Stimulated activated effector memory CD8-positive, alpha-beta T cell treated with anti-CD3 and anti-CD28 coated beads, Interleukin-12 subunit alpha, Interleukin-12 subunit beta, amount 100 ng/mL, for 72 hours (primary cell): Measurements from ENCODE around the gene ATXN10.
A peak's percentile ranks its signal among the peaks of the same experiment; 100 is the strongest.

Experiments used
- ATAC-seq: fragments of 150-1000 bp; cut with Tn5 transposase; 2 replicates; pipeline ENCODE4 v1.10.0; 2021
- DNase-seq, 2 donors: peaks; one replicate each; pipeline ENCODE4 v3.0.0; 2021 to 2022; ENCODE audit warnings: low spot score in 2 of 2
- H3K27ac Mint-ChIP-seq: one replicate; pipeline ENCODE4 v1.8.0; 2022; ENCODE audit warnings: mild to moderate bottlenecking, mixed read lengths
- H3K36me3 Mint-ChIP-seq: one replicate; pipeline ENCODE4 v1.8.0; 2022; ENCODE audit warnings: mild to moderate bottlenecking, mixed read lengths
- H3K4me1 Mint-ChIP-seq: one replicate; pipeline ENCODE4 v1.8.0; 2022; ENCODE audit warnings: mixed read lengths
- H3K4me3 Mint-ChIP-seq: one replicate; pipeline ENCODE4 v1.8.0; 2022; ENCODE audit warnings: mild to moderate bottlenecking, mixed read lengths
- H3K9me3 Mint-ChIP-seq: one replicate; pipeline ENCODE4 v1.8.0; 2022; ENCODE audit warnings: mixed read lengths

The ATXN10 gene

DNA sequence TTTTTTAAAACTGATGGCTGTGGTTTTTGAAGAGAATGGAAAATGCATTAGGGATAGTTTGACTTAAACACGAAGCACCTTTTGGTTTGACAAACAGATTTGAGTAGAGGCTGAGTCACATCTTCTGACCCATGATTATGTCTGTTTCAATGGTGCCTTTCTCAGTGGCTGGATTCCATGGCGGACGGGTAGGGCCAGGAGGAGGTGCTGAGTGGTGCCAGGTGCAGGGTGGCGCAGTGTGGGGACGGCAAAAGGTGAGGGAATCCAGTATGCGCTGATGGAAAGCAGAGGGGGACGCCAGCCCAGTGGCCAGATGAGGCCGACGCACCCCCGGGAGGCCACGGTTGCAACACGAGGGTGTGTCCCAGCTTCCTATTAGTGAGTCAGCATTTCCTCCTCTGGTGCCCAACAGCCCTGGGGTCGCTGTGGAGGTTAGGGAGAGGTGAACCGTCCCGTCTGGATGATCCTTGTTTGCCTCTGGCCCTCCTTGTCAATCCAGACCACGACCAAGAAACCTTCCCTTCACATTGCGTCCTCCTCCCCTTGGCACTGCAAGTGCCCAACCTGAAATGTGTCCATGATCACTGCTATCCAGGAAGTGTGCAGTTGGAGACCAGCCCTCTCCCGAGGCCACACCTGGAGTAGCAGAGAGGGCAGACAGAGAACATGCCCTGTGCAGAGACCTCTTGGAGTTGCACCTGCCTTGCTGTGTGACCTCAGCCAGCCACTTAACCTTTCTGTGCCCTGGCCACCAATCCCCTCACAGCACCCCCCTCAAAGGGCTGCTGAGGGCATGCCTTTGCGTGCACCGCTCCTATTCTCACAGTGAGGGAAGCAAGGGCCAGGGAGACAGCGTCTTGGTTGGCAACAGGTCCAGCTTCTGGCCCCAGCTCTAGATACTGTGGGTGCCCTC lies 32.5 kb upstream of the ATXN10 start:
- H3K27ac Mint-ChIP-seq, result peak overlapping the region; percentile 92
- H3K4me1 Mint-ChIP-seq, result peaks cover 29% of the 10 kb centered on the region
- H3K9me3 Mint-ChIP-seq, result no peaks in the 10 kb centered on the region
- peaks cover 10% of the 10 kb centered on the region for H3K36me3 Mint-ChIP-seq
- H3K4me3 Mint-ChIP-seq, result peak overlapping the region; percentile 64
- ATAC-seq, result peak; percentile 83
- no peak for DNase-seq

DNA sequence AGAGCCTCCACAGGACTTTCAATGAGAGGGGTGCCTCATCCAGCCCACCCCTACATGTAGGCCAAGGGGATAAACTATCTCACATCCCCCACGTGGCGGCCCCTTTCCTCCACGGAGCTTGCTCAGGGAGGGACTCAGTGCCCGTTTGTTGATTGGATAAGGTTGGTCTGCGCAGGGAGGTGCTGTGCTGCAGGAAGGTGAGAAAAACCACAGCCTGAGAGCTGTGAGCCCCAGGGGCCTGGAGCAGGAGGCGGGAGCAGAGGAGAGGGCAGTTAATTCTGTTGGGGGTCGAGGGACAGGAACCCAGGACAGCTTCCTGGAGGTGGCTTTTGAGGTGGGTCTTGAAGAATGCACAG lies 31.9 kb upstream of the ATXN10 start:
- no peak for DNase-seq

DNA sequence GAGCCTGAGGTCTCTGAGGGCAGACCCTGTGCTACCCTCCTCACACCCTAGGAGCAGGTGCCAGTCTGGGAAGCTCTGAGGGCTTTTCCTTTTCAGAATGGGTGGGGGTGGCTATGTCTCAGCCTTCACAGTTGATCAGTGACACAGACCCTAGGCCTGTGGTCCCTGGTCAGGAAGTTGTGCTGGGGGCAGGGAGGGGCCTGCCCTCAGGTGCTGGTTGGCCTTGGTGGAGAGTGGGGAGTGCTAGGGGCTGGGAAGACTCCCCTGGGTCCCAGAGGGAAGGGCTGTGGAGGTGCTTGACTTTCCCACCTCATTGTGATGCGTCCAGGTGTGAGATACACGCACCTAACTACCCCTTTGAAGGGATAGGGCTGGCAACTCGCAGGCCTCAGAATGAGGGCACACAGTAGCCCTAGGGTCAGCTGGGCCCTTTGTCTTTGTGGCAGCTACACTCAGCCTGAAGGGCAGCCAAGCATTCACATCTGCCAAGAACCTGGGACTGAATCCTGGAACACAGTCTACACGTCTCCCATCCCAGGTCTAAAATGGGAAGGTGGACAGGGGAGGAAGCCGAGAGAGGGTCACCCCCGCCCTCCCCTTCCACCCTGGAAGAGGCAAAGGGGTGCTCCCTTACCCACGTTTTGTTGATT lies 31.2 kb upstream of the ATXN10 start:
- peak; percentile 56 for ATAC-seq
- peak overlapping the region; percentile 92 for H3K27ac Mint-ChIP-seq
- no peaks in the 10 kb centered on the region for H3K9me3 Mint-ChIP-seq

More for the DNA sequence above, 31.9 kb upstream of the ATXN10 start:
- H3K9me3 Mint-ChIP-seq, result no peaks in the 10 kb centered on the region
- H3K4me1 Mint-ChIP-seq, result peaks cover 29% of the 10 kb centered on the region
- peaks cover 10% of the 10 kb centered on the region for H3K36me3 Mint-ChIP-seq
- H3K27ac Mint-ChIP-seq, result peak overlapping the region; percentile 92
- ATAC-seq, result no peak
- peak overlapping the region; percentile 64 for H3K4me3 Mint-ChIP-seq

DNA sequence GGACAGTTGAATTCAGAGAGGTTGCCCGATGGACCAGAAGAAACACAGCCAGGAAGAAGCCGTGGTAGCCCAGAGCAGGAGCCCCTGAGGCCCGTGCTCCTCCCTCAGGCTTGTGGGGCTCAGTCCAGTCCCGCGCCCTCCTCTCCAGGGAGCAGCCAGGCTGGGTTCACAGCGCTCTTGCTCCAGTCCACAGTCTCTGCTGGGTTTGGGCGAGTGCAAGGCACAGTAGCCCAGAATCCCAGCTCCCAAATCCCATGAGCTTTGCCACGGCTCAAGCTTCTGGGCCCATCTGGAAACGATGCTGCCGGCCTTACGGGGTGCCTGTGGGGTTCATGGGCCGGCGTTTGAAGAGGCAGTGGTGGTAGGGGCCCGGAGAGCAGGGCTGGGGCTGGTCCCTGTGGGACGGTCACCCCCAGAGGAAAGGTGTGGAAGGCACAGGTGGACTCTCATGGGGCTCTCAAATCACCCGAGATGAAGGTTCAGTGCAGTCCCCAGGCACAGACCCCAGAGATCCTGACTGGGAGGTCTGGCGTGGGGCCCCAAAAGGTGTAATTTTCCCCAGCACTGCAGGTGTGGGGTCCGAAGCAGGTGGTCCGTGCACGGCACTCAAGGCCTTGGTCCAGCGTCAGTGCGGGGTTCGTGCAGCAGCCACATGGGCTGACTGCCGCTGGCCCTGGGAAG lies 30.6 kb upstream of the ATXN10 start:
- peaks cover 10% of the 10 kb centered on the region for H3K36me3 Mint-ChIP-seq
- peaks cover 40% of the 10 kb centered on the region for H3K4me1 Mint-ChIP-seq
- DNase-seq (no peak), ATAC-seq (no peak)
- no peaks in the 10 kb centered on the region for H3K9me3 Mint-ChIP-seq
- H3K4me3 Mint-ChIP-seq, result no peak overlapping the region
- no peak overlapping the region for H3K27ac Mint-ChIP-seq

More for the DNA sequence above, 31.2 kb upstream of the ATXN10 start:
- H3K4me1 Mint-ChIP-seq, result peaks cover 34% of the 10 kb centered on the region
- peak overlapping the region; percentile 64 for H3K4me3 Mint-ChIP-seq
- H3K36me3 Mint-ChIP-seq, result peaks cover 10% of the 10 kb centered on the region
- no peak for DNase-seq

DNA sequence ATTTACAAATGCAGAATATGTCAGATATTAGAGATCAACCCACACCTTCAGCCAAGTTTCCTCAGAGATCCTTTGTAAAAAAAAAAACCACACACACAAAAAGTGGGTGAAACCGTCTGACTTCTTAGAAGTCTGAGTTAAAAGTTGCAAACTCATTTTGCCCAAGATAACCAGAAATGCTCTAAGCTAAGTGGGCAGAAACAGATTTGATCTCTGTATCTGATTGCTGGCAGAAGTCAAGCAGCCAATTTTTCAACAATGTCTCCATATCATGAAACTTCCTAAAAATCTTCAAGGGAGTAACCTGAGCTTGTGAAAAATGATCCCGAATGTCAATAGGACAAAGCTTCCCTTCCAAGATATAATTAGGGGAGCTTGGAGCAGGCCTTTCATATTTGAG lies 28.6 kb upstream of the ATXN10 start:
- Mint-ChIP-seq H3K27ac (no peak overlapping the region), H3K4me1 (peaks cover 55% of the 10 kb centered on the region), H3K9me3 (no peaks in the 10 kb centered on the region), H3K36me3 (peaks cover 10% of the 10 kb centered on the region), H3K4me3 (no peak overlapping the region)
- ATAC-seq (peak; percentile 17), DNase-seq (no peak)

DNA sequence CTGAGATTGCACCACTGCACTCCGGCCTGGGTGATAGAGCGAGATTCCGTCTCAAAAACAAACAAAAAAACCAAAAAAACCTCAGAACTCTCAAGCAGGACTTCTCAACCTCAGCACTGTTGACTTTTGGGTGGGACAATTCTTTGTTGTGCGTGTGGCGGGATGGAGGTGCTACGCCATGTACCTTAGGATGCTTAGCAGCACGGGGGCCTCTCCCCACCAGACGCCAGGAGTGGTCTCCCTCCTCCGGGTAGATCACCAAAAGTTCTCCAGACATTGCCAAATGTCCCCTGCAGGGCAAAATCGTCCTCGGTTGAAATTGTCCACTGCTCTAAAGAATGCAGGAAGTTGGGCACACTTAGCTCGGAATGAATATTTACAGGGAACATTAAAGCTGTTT lies 26.9 kb upstream of the ATXN10 start:
- ATAC-seq, result no peak
- H3K4me1 Mint-ChIP-seq, result peaks cover 54% of the 10 kb centered on the region
- no peaks in the 10 kb centered on the region for H3K9me3 Mint-ChIP-seq
- H3K36me3 Mint-ChIP-seq, result peaks cover 3% of the 10 kb centered on the region
- peak overlapping the region; percentile 39 for H3K4me3 Mint-ChIP-seq
- no peak overlapping the region for H3K27ac Mint-ChIP-seq
- DNase-seq, result no peak

DNA sequence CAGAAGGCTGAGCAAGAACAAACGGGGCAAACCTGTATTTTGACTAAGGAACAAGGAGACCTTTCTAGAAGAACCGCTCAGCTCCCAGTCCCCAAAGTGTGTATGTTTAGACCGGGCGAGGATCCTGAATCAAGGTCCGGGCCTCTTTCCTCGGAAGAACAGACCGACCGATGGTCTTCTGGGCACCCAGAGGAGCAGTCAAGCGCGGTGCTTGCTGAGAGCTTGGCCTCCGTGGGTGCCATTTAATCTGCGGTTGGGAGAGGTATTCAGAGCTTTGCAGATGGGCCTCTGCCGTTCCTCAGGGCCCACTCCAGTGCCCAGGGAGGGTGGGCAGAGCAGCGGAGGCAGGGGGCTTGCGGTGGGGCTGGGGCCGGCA lies 26.5 kb upstream of the ATXN10 start:
- no peak for ATAC-seq
- no peak for DNase-seq
- H3K9me3 Mint-ChIP-seq, result no peaks in the 10 kb centered on the region
- H3K4me3 Mint-ChIP-seq, result peak overlapping the region; percentile 39
- no peak overlapping the region for H3K27ac Mint-ChIP-seq
- peaks cover 50% of the 10 kb centered on the region for H3K4me1 Mint-ChIP-seq
- no peaks in the 10 kb centered on the region for H3K36me3 Mint-ChIP-seq

DNA sequence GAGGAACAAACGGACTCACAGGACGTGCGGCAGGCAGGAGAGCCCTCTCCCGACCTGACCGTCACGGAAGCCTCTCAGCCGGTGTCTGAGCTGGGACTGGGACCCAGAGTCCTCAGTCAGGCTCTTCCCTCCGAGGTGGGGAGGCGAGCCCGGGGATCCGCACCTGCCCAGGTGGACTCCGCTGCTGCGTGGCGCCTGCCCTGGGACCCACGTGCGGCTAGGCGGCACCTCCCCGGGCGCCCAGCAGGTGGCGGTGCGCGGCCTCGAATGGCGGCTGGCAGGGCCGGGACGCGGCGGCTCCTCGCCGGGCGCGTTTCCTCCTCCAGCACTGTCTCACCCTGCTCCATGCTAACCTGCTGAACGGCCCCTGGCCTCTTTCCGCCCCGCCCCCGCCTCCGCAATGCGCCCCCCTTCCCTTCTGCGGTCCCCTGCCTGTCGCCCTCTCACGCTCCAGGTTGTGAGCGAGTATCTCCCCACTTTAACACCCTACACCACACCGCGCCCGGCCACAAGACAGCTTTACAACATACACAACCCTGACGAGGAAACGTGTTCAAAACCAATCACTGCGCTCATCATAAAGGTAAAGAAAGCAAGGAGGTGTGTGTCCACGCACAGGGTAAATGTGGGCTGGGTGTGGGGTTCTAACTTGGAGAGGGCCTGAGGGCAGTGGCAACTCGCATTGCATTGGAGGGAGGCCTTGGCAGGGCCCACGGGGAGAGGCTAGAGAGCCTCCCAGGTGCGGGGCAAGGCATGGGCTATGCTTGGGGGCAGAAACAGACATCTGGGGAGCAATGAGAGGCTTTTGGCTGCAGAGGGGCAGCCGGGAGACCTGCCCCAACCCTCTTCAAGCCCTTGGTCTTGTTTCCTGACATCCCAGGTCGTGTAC lies 25.9 kb upstream of the ATXN10 start:
- no peak overlapping the region for H3K27ac Mint-ChIP-seq
- DNase-seq (peak; percentile 90 to 94), ATAC-seq (peak; percentile 90)
- H3K4me1 Mint-ChIP-seq, result peaks cover 45% of the 10 kb centered on the region
- peak overlapping the region; percentile 39 for H3K4me3 Mint-ChIP-seq
- H3K36me3 Mint-ChIP-seq, result no peaks in the 10 kb centered on the region
- H3K9me3 Mint-ChIP-seq, result no peaks in the 10 kb centered on the region

DNA sequence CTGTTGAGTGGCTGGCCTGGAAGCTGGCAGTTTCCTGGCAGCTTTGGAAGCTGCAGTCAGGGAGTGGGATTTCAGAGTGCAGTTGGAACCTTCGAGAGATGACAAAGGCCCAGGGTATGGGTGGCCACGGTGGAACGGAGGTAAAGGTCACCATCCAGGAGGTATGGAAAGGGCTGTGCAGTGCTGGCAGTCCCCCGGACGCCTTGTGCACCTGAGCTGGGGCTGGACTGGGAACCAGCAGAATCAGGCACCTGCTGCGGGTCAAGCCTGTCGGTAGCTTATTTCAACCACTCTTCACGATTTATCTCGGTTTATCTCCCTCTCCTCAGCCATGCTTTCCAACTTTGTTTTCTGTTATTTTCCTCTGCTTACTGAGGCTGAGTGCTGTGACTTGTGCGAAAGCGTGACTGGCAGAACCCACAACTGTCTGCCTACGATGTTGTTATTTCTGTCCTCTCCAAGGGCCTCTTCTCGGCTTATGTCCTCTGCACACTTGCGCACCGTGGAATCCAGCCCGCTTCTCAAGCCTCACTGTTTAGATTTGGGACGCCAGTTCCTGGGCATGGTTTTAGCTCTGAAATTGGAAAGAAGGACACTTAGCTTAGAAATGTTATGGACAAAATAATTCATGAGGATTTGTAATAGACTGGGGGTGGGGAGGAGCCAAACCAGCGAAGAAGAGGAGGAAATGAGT lies 24.0 kb upstream of the ATXN10 start:
- ATAC-seq (no peak), DNase-seq (no peak)
- Mint-ChIP-seq H3K27ac (peak overlapping the region; percentile 70), H3K4me1 (peaks cover 38% of the 10 kb centered on the region), H3K9me3 (no peaks in the 10 kb centered on the region), H3K4me3 (peak overlapping the region; percentile 2), H3K36me3 (no peaks in the 10 kb centered on the region)

DNA sequence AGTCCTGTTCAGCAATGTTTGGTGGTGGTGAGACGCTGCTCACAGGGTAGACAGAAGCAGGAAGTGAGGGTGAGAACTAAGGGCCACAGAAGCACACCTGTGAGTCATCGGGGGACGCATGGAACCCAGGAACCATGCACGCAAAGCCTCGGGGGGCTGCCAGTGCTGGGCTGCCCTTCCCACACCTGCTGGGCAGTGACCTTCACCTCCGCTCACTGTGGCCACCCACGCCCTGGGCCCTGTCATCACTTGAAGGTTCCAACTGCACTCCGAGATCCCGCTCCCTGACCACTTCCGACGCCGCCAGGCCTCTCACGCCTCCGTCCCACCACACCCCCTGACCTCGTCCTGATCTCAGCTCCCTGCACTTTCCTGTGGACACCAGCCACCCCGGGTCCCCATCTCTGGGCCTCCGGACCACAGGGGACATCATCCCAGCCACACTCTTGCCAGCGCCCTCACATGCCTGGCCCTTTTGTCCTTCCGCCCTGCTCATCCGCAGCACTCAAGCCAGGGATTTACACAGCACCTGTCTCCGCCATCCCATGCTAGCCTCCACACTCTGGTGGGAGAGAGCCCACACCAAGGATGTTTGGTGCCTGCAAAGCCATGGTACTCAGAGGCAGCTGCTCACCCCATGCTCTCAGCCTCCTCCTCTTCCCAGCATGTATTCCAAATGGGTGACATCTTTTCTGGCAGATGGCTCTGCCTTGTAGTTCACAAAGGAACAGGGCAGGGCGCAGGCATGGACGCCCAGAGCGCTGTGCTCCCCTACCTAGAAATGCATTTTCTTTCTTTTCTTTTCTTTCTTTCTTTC lies 23.1 kb upstream of the ATXN10 start:
- H3K36me3 Mint-ChIP-seq, result no peaks in the 10 kb centered on the region
- H3K9me3 Mint-ChIP-seq, result no peaks in the 10 kb centered on the region
- H3K4me1 Mint-ChIP-seq, result peaks cover 38% of the 10 kb centered on the region
- no peak for DNase-seq
- peak overlapping the region; percentile 2 for H3K4me3 Mint-ChIP-seq
- peak overlapping the region; percentile 70 for H3K27ac Mint-ChIP-seq
- peak; percentile 53 for ATAC-seq

DNA sequence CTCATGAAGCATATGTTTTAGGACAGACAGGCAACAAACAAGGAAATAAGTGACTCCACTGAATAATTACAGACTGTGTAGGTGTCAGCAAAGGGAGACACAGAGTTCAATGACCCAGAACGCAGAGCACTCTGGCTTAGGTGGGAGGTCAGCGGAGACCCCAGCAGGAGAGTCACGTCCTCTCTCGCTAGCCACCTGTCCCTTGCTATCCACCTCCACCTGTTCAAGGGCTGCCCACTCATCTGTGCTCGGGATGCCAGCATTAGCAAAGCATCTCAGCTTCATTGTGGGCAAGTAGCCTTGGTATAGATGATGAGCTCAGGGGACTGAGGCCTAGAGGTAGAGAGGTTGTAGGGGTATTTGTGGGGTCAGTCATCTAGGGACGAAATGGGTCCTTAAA lies 21.8 kb upstream of the ATXN10 start:
- no peak overlapping the region for H3K4me3 Mint-ChIP-seq
- H3K36me3 Mint-ChIP-seq, result no peaks in the 10 kb centered on the region
- DNase-seq (no peak), ATAC-seq (no peak)
- no peak overlapping the region for H3K27ac Mint-ChIP-seq
- H3K9me3 Mint-ChIP-seq, result no peaks in the 10 kb centered on the region
- H3K4me1 Mint-ChIP-seq, result peaks cover 38% of the 10 kb centered on the region

DNA sequence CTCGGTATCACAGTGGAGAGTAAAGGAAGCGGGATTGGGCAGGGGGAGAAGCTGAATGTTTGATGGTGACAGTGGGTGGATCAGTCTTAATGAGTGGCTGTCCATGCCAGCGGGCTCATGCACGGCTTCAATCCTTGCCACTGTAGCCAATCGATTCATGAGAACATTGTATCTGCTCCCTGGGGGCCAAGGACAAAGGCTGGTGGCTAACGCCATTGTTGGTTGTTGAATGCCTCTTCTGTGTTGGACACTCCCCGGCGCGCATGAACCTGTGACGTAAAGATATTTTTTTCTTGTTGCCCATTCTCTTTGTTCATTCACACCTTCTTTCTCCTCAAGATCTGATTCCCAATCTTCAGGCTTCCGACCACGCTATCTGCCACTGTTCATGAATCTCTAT lies 20.9 kb upstream of the ATXN10 start:
- no peaks in the 10 kb centered on the region for H3K9me3 Mint-ChIP-seq
- H3K4me1 Mint-ChIP-seq, result peaks cover 30% of the 10 kb centered on the region
- H3K36me3 Mint-ChIP-seq, result no peaks in the 10 kb centered on the region
- no peak overlapping the region for H3K4me3 Mint-ChIP-seq
- DNase-seq, result no peak
- no peak overlapping the region for H3K27ac Mint-ChIP-seq
- ATAC-seq, result no peak

DNA sequence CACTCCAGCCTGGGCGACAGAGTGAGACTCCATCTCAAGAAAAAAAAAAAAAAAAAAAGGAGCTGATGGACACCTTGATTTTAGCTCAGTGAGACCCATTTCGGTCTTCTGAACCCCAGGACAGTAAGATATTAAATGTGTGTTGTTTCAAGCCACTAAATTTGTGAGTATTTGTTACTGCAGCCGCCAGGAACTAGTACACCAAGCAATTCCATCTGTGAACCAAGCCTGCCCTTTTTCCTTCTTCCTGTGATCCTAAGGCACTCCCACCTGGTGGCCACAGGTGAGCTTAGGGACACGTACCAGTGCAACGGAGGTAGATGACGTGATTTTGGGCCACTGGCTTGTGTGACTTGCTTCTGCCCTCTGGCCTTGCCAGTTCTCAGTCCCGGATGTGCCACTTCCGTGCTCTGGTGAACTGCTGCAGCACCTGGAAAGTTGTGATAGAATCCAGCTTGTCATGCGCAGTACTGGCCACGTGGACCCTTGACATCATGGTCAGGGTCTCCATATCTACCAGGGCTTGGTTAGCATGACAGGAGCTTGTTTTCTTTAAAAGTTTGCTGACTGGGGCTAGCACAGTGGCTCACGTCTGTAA lies 19.6 kb upstream of the ATXN10 start:
- no peaks in the 10 kb centered on the region for H3K9me3 Mint-ChIP-seq
- peaks cover 22% of the 10 kb centered on the region for H3K4me1 Mint-ChIP-seq
- no peak for DNase-seq
- H3K4me3 Mint-ChIP-seq, result no peak overlapping the region
- ATAC-seq, result no peak
- no peak overlapping the region for H3K27ac Mint-ChIP-seq
- H3K36me3 Mint-ChIP-seq, result no peaks in the 10 kb centered on the region
